Body of pancreas (tissue), 4 donors: ENCODE results near the gene VPS18.

Experiments used
- POLR2A ChIP-seq, 3 donors: fragments of 450-650 bp; IDR thresholded peaks; one replicate each; pipeline ENCODE4 v1.6.1; 2016; ENCODE audit warnings: antibody characterized with exemption in 3 of 3, mild to moderate bottlenecking in 2 of 3
- TF ChIP-seq, protein P1 (sequence below), 7 experiments: fragments of 450-650 bp in 4 of 7; fragments of 200-600 bp in 3 of 7; sonication (generic) in 3 of 7; IDR thresholded peaks; one replicate each; pipeline ENCODE4 v1.5.1; 2016 to 2019; ENCODE audit warnings: antibody characterized with exemption in 7 of 7

DNA sequence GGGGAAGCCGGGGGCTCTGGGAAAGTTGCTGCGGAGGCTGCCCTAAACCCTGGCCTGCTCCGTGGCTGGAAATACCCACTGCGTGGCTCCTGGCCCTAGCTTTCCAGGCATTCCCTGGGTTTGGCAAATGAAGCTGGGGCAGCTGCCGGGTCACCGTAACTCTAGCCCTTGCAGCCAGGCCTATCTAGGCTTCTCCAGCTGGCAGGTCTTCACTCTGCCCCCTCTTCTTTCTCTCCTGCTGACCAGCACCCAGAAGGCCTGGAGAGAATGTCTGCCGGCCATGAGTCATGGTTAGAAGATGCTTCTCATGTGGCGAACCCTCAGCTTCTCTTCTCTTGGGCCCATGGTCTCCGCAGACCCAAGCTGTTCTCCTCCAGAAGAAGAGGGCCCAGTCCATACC is 29.3 kb downstream of the VPS18 start:
- TF ChIP-seq, protein P1, sequence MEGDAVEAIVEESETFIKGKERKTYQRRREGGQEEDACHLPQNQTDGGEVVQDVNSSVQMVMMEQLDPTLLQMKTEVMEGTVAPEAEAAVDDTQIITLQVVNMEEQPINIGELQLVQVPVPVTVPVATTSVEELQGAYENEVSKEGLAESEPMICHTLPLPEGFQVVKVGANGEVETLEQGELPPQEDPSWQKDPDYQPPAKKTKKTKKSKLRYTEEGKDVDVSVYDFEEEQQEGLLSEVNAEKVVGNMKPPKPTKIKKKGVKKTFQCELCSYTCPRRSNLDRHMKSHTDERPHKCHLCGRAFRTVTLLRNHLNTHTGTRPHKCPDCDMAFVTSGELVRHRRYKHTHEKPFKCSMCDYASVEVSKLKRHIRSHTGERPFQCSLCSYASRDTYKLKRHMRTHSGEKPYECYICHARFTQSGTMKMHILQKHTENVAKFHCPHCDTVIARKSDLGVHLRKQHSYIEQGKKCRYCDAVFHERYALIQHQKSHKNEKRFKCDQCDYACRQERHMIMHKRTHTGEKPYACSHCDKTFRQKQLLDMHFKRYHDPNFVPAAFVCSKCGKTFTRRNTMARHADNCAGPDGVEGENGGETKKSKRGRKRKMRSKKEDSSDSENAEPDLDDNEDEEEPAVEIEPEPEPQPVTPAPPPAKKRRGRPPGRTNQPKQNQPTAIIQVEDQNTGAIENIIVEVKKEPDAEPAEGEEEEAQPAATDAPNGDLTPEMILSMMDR (IDR thresholded peaks at IDR 0.05) = no peak
- TF ChIP-seq POLR2A (IDR thresholded peaks at IDR 0.05) = no peak
